GM19240 (cell line): ENCODE measurements around the gene KIRREL3.

Experiments used
- DNase-seq: peaks from one replicate; pipeline ENCODE4 v3.0.0; 2011; ENCODE audit warnings: low spot score; ENCODE audit not compliant: insufficient read length

KIRREL3 gene

DNA sequence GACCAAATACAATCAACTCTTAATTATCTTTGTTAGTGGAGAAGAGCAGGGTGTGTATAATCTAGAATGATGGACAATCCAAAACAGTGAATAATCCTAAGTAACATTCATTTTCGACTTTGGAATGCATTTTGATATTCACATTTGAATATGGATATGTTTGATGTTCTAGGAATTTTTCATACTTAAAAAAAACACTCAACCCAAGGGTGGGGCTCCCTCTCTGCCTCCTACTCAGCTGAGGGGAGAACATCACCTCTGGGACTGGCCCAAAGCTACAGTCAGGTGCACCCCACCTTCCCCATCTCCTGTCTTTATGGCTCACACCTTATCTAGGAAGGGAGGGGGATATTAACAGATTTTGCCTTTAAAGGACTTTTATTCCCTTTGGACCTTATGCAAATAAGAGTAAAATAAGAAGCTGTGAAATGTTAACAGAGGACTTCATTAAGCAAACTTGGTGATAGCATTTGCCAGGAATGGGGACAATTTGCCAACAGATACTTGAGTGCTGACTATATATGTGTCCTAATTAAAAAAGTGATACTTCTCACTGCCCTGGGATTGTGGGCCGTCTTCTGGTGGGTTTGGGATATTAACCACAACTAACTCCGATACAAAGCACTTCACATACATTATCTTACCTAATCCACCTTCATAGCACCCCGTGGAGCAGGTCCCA lies 458.1 kb downstream of the KIRREL3 start:
- no peak for DNase-seq

DNA sequence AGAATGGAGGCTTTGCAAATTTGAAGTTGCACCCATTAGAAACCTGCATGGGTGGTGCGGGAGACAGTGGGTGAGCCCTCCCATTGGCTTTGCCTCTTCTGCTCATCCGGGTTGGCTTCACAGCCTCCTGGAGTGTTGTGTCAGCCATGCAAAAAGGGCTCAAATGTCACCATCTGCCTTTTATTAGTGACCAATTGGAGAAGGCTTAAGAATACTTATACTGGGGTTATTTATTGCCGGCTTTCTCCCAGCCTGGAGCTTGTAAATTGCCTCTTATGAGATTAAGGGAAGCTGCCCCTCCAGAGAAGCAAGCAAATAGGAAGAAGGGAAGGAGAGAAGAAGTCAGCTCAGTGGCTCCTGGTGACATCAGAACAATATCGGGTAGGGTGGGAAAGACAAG lies 462.5 kb downstream of the KIRREL3 start:
- no peak for DNase-seq

DNA sequence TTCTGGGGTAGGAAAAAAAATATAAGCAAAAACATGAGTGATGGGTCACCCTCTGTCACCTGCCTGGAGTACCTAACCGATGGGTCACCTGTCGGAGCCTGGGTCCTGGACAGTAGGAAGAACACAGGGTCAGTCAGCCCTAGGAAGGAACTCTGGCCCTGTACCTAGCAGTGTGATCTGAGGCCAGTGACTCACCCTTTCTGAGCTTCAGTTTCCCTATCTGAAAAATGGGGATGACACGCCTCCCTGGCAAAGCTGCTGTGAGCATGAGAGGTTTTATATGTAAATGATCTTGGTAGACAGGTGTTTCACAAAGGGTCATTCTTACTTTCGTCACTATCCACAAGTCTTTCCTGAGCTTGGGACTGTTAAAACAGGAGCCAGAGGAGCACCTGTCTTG lies 463.1 kb downstream of the KIRREL3 start:
- no peak for DNase-seq

DNA sequence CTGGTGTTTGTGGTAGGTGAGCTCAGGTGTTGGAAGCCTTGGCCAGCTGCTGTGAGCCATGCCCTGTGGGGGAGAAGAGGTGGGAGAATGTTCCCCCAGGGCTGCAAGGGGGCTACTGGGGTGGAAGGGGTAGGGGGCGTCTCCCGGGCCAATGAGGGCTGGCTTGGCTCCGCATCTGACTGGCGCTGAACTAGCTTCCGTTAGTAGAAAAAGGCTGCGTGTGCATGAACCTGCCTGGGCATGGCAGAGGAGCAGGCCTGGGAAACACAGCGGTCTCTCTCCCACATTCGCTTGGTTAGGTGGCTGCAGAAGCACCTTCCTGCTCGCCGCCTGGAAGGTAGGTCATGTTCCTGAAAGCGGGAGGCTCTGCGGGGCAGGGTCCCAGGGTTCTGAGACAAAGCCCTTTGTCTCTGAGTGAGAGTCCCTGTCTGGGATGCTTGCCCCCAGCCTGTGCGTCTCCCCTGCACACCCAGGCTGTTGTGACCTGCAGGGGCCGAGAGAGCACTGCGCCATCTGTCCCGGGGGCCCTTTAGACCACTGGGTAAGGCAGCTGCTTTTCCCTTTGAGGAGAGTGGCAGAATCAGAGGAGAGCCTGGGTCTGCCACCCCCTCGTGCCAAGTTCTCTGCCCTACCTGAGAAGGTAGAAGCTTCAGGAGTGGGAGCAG lies 466.3 kb downstream of the KIRREL3 start:
- DNase-seq: no peak

DNA sequence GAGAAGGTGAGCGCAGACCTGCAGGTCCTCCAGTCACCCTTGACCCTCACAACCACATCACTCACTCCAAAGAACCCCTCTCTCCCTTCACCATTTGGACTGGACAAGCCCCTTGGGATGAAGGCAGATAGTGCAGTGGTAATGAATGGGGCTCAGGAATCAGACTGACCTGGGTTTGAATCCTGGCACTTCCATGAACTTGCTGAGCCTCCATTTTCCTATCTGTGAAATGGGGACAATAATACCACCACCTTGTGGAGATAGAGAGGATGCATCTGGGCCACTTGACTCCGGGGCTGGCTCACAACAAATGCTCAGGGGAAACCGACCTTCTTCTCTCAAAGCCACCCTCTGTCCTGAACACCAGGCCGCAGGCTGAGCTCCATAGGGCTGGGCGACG lies 467.0 kb downstream of the KIRREL3 start:
- DNase-seq: no peak

DNA sequence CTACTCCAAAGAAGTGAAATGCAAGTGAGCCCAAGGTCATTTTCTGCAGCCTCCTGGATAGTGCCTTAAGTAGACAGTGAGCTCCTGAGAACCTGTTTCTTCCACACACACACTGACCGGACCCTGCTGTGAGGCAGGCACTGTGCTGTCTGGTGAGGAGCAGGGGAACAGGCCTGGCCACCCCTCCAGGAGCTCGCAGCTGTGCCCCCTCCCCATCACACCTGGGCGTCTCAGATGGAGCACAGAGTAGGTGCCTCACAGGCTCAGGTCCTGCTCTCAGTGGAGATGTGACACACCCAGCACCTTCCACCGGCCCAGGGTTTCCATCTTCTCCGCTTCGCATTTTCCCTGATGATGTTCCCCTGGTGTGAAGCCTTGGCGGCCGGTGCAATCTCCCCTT lies 470.2 kb downstream of the KIRREL3 start:
- DNase-seq: no peak

DNA sequence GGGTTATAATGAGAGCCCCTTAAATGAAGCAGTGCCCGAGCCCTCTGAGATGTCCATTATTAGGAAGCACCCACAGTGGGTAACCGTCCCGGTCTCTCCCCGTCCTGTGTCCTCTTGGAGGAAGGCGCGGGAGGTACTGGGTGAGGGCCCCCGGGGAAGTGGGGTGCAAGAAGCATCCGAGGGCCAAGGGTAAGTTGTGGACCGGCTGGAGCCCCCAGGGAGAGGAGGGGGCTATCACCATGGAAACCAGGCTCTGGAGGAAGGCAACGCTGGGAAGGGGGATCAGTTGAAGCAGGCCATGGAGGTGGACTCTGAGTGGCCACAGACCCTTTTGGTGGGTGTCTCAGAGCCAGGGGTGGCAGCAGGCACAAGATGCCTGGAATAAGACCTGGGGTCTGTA lies 471.5 kb downstream of the KIRREL3 start:
- no peak for DNase-seq

DNA sequence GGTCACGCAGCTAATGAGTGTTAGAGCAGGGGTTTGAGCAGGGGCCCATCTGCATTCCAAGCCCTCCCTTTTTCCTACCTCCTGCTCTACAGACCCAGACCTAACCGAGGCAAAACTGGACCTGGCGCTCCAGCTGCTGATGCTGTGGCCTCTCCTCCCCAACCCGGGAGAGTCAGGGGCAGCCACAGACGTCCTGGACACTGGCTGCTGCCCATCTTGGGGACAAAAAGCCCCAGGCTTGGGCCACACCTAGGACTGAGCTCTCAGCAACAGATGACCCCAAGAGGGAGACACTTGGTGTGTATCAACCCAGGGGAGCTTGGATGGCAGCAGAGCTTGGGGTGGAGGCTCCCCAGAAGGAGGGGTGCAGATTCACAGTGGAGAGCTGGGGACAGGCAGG lies 472.5 kb downstream of the KIRREL3 start:
- no peak for DNase-seq

DNA sequence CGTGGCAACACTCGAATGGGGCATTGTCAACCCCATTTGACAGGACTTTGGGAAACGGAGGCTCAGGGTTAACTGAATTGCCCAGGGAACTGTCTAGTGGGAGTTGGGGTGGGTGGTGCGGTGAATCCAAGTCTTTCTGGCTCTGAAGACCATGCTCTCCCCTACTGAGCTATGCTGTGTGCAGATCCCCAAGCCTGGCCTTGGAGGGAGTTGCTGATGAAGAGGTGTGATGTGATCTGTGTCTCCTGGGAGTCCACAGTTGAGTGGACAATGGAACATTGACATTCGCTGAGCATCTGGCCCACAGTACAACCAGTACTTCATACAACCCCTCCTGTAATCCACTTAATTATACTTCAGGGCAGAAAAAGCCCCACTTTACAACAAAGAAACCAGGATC lies 472.9 kb downstream of the KIRREL3 start:
- no peak for DNase-seq

DNA sequence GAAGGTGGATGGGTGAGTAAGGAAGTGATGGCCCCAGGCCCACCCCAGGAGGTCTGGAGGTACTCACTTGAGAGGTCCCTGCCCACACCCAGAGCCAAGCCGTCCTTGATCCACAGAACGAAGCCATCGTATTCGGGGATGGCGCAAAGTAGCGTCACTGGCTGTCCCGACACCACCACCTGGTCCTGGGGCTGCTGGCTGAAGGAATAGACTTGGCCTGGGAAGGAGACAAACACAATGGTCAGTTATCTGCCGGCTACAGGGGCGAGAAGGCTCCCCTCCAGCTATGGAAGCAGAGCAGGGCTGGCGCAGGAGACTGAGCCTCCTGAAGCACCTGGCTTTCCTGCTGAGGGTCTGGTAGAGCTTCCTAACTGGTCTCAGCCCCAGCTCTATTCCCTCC lies 474.1 kb downstream of the KIRREL3 start:
- DNase-seq: no peak

DNA sequence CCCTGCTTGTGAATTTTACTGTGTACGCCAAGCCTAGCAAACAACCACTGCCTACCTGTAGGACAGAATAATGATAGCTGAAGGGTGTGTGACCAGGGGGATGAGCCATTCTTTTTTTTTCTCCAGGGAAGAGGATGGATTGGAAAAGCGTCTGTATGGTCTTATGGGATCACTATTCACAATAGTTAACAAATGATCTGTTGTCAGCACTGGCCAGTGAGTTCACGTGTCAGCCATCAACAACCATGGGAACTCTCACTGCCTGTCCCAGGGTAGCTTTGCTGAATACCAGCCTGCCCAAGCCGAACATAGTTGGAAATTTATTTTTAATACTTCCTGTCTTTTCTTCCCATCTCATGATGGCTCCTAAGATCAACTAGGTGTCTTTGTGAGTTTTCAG lies 474.9 kb downstream of the KIRREL3 start:
- DNase-seq: no peak

DNA sequence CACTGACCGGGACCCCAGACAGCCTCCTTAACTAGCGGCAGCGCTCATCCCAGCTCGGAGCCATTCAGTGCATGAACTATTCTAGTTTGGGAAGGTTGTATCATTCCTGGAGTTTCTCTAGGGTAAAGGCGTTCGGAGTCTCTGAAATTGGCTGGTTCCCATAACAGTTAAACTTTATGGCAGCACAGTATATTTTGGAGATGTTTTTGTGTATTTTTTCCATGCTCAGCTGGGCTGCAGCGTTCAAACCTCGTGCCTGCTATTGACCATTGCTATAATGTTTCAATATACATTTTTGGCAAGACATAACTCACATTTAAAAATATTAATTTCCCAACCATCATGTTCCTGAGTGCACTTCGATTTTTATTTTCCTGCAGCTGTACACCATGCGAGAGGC lies 475.4 kb downstream of the KIRREL3 start:
- no peak for DNase-seq

DNA sequence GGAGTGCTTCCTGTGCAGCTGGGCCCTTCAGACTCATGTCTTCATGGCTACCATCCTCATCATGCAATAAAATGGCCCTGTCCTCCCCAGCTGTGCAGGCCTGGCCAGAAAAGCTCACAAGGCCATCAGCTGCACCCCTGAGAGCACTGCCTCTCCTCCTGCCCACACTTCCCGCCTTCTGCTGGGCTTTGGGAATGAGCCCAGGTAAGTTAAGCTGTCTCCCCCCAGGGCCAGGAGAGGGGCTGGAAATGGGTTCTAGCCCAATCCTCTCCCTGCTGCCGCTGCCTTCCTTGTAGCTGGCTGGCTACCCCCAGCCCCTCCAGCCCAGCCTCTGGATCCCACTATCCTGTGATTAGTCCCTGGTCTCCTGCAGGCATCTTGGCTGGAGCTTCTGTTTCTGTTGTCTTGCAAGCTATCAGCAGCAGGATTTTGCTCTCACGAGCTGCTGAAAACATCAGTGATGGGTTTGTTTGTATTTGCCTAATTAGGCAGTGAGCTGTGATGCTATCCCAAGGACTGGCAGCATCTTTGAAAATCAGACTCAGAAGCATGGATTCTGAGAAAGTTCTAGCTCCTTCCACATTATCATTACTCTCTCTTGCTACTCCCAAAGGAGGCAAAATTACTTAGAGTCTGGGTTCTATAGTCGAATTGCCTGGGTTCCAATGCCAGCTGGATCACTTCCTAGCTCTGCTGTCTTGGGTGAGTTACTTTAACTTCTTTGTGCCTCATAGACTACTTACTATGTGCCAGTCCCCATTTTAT lies 476.9 kb downstream of the KIRREL3 start:
- no peak for DNase-seq

DNA sequence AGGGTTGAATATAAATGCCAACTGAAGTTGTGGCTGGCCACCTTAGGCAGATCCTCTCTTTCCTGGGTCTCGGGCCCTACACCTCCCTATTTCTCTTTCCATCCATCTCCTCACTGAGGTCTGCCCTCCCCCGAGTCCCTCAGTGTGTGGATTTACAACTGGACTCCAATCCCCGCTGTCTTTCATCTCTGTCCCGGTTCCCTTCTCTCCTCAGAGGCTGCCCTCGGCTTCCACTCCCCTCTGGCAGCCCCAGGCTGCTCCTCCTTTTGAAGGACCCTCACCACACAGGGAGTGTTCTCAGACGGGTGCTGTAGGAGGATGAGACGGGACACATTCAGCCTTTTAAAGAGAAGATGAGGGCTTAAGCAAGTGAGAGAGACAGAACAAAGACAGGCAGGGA lies 478.0 kb downstream of the KIRREL3 start:
- DNase-seq: no peak

DNA sequence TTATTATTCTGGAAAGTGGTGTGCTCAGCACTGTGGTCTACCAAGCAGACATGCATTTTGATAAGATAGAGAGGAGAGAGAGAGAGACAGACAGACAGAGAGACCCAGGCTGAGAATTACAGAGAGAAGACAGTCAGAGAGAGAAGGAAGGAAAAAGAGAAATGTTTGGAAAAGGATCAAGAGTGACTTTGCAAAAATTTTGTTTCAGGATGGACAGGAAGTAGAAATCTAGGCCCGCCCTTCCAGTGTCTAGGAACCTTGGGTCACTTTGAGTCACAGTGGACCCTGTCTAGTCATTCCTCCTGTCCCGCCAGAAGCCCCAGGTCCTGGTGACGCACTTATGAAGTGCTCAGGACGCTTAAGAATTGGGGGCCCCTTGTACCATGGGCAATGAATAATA lies 478.4 kb downstream of the KIRREL3 start:
- no peak for DNase-seq

DNA sequence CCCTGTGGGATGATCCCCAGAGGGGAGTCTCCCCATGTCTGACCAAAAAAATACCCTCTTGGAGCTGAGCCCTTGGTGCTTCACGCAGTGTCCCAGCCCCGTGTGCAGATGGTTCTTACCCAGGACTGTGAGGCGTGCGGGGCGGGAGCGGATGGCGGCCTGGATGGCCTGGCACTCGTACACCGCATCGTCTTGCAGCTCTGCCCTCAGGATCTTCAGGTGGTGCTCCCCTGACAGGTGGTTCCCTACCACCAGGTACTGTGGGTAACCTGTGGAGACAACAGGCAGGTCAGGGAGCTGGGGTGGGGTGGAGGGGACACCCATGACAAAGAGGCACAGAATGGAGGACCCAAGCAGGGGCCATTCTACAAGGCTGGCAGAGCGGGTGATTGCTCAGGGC lies 479.4 kb downstream of the KIRREL3 start:
- no peak for DNase-seq

DNA sequence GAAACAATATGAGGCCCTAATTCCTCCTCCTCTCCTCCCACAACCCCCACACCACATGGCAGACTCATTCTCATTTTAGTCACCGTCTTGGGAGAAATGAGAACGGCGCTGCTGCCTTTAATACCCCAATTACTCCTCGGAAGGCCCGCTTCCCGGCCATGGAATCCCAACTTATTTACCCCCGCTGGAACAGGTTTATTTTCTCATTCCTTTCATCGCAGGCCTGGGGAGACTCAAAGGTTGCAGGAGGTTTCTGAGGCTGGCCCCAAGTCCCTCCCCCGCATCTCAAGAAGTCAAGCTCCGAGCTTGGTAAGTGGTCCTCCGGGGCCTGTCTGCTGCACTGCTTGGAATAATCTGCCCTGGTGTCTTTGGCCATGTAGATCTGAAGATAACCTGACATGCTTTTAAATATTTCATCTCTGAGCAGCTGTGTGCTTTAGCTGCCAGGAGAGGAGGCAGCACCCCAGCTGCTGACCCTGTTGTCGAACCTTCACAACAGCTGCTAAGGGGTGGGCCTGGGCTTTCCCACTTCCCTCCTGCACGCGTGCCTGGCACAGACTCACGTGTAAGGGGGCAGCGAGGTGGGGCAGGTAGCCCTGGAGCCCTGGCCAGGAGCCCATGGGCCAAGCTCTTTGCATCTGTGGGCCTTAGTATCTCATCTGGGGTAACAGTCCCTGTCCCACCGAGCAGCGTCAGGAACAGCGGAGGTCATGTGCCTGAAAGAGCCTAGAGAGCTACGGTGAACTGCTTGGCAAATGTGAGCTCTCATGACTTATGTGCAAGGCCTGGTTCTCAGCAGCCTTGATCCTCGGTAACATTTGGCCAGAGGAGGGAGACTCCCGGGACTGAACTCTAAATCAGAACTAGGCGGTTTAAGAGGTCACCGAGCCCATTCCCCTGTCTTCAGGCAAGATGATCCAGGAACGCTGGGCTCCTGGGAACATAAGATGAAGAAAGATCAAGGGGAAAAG lies 480.5 kb downstream of the KIRREL3 start:
- no peak for DNase-seq

DNA sequence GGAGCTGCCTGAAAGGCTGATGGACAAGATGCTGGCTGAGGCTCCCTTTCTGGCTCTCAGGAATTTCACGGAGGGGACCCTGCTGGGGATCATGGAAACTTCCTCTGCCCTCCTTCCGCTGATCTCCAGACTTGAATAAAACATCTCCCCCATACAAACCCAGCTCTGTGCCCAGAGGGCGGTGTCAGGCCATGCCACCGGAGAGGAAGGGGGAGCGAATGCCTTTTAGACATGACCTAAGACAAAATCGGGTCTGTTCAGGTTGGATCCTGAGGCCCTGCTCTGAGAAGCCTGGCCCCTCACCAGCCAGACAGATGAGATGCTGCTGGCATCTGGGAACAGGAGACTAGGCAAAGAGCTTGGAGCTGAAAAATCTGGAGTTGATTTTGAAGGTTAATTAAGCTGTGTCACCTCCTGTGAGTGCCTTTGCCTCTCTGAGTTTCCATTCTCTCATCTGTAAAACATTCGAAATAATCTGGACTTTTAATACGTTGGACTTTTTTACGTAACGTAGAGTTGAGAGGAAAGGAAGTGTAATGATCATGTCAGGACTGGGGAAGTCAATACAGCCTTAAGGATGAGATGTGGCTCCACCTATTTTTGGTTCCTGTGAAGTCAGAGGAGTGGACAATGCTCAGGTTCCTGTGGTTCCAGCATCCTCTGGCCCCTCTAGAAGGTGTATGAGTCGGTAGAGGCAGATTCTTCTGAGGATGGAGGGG lies 481.4 kb downstream of the KIRREL3 start:
- DNase-seq: no peak

DNA sequence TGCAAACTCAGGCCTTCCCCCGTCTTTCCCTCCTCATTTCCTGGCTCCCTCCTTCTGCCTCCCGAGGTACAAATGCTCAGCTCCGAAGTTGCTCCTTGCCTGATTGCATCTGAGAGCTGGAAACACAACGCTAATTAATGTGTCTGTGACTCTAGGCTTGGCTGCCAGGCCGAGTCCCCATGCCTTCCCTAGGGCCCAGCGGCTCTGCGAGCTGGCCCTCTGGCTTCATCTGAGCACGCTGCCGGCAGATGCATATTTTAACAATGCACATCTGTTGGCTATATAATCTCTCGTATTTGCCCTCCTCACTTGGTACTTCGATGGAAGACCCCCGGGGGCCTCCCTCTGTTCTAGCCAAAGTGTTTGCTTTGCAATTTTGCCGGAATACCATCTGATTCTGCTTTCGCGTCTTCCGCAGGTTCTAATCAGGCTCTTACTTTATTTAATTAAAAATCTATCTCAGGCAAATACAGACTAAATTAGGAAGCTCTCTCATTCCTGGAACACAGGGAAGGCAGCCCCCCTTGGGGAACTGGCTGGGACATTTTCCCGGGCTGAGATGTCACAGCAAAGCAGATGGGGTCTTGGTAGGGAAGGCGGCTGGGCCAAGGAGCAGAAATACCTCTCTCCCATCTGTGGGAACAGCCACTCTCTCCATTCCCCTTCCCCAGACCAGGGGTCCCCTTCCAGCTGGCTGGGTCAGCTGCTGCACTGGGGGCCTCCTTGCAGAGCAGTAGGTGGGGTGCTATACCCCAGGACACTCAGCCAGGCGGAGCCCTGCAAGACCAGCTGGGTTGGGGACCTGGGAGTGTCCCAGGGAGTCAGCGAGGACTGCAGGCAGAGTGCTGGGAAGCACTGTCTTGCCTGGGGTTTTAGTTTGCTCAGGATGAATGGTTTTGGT lies 482.2 kb downstream of the KIRREL3 start:
- no peak for DNase-seq

DNA sequence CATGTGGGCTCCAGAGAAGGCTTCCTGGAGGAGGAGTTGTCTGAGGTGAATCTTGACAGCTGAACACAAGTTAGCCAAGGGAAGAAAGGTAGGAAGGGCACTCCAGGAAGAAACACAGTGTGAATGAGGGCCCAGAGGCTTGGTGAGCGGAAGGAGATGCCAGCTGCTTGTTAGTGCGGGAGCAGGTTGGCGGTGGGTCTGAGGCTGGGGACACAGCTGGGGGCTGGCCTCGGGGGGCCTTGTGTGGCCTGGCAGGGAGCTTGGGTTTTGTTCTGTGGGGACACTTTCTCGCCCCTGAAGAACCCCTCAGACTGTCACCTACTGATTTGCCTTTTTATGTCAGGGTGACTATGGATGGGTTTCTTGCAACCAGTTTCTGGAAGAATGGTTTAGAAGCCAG lies 485.1 kb downstream of the KIRREL3 start:
- no peak for DNase-seq
